HEK293 (cell line): ENCODE data around the gene DDX25.

ENCODE experiments used
- CTCF ChIA-PET: fragments of 350-600 bp; formaldehyde crosslinking; extraction: SDS; loops from one replicate; lab custom pipeline; 2021; ENCODE audit warnings: antibody characterized with exemption; lab: Yijun Ruan, JAX
- POLR2A ChIA-PET: fragments of 300-600 bp; formaldehyde crosslinking; extraction: SDS; loops from one replicate; lab custom pipeline; 2020; ENCODE audit warnings: antibody characterized with exemption, inconsistent platforms; lab: Yijun Ruan, JAX
- H3K27ac ChIP-seq: fragments of 200-500 bp; sonication (Bioruptor generic); 2 replicates; pipeline ENCODE4 v1.5.1; 2014; ENCODE audit warnings: low read depth, low read length, control low read depth, inconsistent platforms; ENCODE audit errors: extremely low read depth
- H3K36me3 ChIP-seq, 2 experiments: fragments of 200-500 bp in 1 of 2; sonication (Bioruptor generic) in 1 of 2; 1 replicate in 1 of 2; 2 replicates in 1 of 2; pipeline ENCODE4 v1.5.1; 2014 to 2017; ENCODE audit warnings: inconsistent platforms in 2 of 2, low read length in 2 of 2; ENCODE audit not compliant: control insufficient read depth in 2 of 2, insufficient read depth in 1 of 2
- H3K4me1 ChIP-seq: fragments of 200-500 bp; sonication (Bioruptor generic); 2 replicates; pipeline ENCODE4 v1.5.1; 2014; ENCODE audit warnings: mild to moderate bottlenecking, low read length, inconsistent platforms; ENCODE audit not compliant: control insufficient read depth, insufficient read depth
- H3K4me3 ChIP-seq: 2 replicates; pipeline ENCODE4 v1.5.1; 2011; ENCODE audit warnings: low read depth, mild to moderate bottlenecking, control low read depth, low read length, moderate library complexity
- H3K9me3 ChIP-seq: fragments of 200-500 bp; sonication (Bioruptor generic); 2 replicates; pipeline ENCODE4 v1.5.1; 2014; ENCODE audit warnings: low read depth, low read length, inconsistent platforms; ENCODE audit not compliant: control insufficient read depth, insufficient read depth
- ATF2 ChIP-seq: fragments of 450-650 bp; formaldehyde crosslinking; IDR thresholded peaks from 2 replicates; pipeline ENCODE4 v1.5.1; 2016; ENCODE audit warnings: missing biosample characterization, missing genetic modification characterization, low read depth
- GLIS2 ChIP-seq: fragments of 450-650 bp; formaldehyde crosslinking; IDR thresholded peaks from 2 replicates; pipeline ENCODE4 v1.5.1; 2016; ENCODE audit warnings: missing biosample characterization, missing genetic modification characterization
- HOXD13 ChIP-seq: sonication (generic); formaldehyde crosslinking; IDR thresholded peaks from 2 replicates; pipeline ENCODE4 v1.8.0; 2022; ENCODE audit warnings: missing genetic modification reagents, borderline replicate concordance
- MYNN ChIP-seq: fragments of 450-650 bp; formaldehyde crosslinking; IDR thresholded peaks from 2 replicates; pipeline ENCODE4 v1.5.1; 2016; ENCODE audit warnings: missing biosample characterization, missing genetic modification characterization, borderline replicate concordance
- PRDM2 ChIP-seq: fragments of 450-650 bp; formaldehyde crosslinking; IDR thresholded peaks from 2 replicates; pipeline ENCODE4 v1.5.1; 2016; ENCODE audit warnings: missing biosample characterization, missing genetic modification characterization, borderline replicate concordance
- TCF7L2 ChIP-seq: IDR thresholded peaks from 2 replicates; pipeline ENCODE4 v1.6.1; 2011; ENCODE audit warnings: low read depth, mild to moderate bottlenecking, inconsistent platforms, low read length, moderate library complexity, borderline replicate concordance
- TRIM28 ChIP-seq: IDR thresholded peaks from 2 replicates; pipeline ENCODE4 v1.6.1; 2011; ENCODE audit warnings: low read length, control low read depth, borderline replicate concordance
- WT1 ChIP-seq: fragments of 450-650 bp; formaldehyde crosslinking; IDR thresholded peaks from 2 replicates; pipeline ENCODE4 v1.5.1; 2016; ENCODE audit warnings: missing biosample characterization, missing genetic modification characterization
- ZBTB26 ChIP-seq: fragments of 450-650 bp; formaldehyde crosslinking; optimal IDR thresholded peaks from 2 replicates; pipeline ENCODE3; 2016; ENCODE audit warnings: missing biosample characterization, mild to moderate bottlenecking, missing genetic modification characterization
- ZFHX2 ChIP-seq: fragments of 450-650 bp; formaldehyde crosslinking; conservative IDR thresholded peaks from 2 replicates; pipeline ENCODE4 v1.5.1; 2016; ENCODE audit warnings: missing biosample characterization, missing genetic modification characterization
- ZNF184 ChIP-seq: fragments of 450-650 bp; IDR thresholded peaks from 2 replicates; pipeline ENCODE4 v1.5.1; 2018; ENCODE audit warnings: missing biosample characterization, mild to moderate bottlenecking, missing genetic modification characterization
- ZNF202 ChIP-seq: fragments of 450-650 bp; formaldehyde crosslinking; IDR thresholded peaks from 2 replicates; pipeline ENCODE4 v1.5.1; 2016; ENCODE audit warnings: missing biosample characterization, missing genetic modification characterization, borderline replicate concordance
- ZNF366 ChIP-seq: fragments of 450-650 bp; formaldehyde crosslinking; conservative IDR thresholded peaks from 2 replicates; pipeline ENCODE4 v1.5.1; 2016; ENCODE audit warnings: missing biosample characterization, missing genetic modification characterization
- ZNF394 ChIP-seq: fragments of 450-650 bp; formaldehyde crosslinking; IDR thresholded peaks from 2 replicates; pipeline ENCODE4 v1.5.1; 2016; ENCODE audit warnings: missing biosample characterization, missing genetic modification characterization, mild to moderate bottlenecking, moderate library complexity, borderline replicate concordance
- ZNF433 ChIP-seq: fragments of 450-650 bp; formaldehyde crosslinking; IDR thresholded peaks from 2 replicates; pipeline ENCODE4 v1.5.1; 2016; ENCODE audit warnings: missing biosample characterization, missing genetic modification characterization, low read depth
- ZNF48 ChIP-seq: fragments of 450-650 bp; formaldehyde crosslinking; IDR thresholded peaks from 2 replicates; pipeline ENCODE4 v1.5.1; 2016; ENCODE audit warnings: missing biosample characterization, missing genetic modification characterization
- ZNF488 ChIP-seq: fragments of 450-650 bp; formaldehyde crosslinking; IDR thresholded peaks from 2 replicates; pipeline ENCODE4 v1.5.1; 2016; ENCODE audit warnings: missing biosample characterization, missing genetic modification characterization
- ZNF513 ChIP-seq: fragments of 450-650 bp; IDR thresholded peaks from 2 replicates; pipeline ENCODE4 v1.5.1; 2018; ENCODE audit warnings: missing biosample characterization, missing genetic modification characterization
- ZNF544 ChIP-seq: fragments of 450-650 bp; formaldehyde crosslinking; IDR thresholded peaks from 2 replicates; pipeline ENCODE4 v1.5.0; 2017; ENCODE audit warnings: missing biosample characterization, missing genetic modification characterization
- ZNF561 ChIP-seq: fragments of 450-650 bp; IDR thresholded peaks from 2 replicates; pipeline ENCODE4 v1.5.1; 2018; ENCODE audit warnings: missing biosample characterization, missing genetic modification characterization, borderline replicate concordance
- ZNF626 ChIP-seq: fragments of 450-650 bp; sonication (Bioruptor Pico); formaldehyde crosslinking; IDR thresholded peaks from 2 replicates; pipeline ENCODE4 v1.5.1; 2018; ENCODE audit warnings: missing biosample characterization, missing genetic modification characterization, inconsistent platforms
- ZNF785 ChIP-seq: fragments of 450-650 bp; formaldehyde crosslinking; IDR thresholded peaks from 2 replicates; pipeline ENCODE4 v1.5.1; 2016; ENCODE audit warnings: missing biosample characterization, missing genetic modification characterization
- ZNF792 ChIP-seq: fragments of 450-650 bp; formaldehyde crosslinking; IDR thresholded peaks from 2 replicates; pipeline ENCODE4 v1.5.1; 2016; ENCODE audit warnings: missing biosample characterization, missing genetic modification characterization

The DDX25 gene

GRCh38 chr11:125974284-125974683 is 70.0 kb downstream of the DDX25 start:
- CTCF ChIA-PET: no interaction called here
- Histone ChIP-seq H3K4me3 (no peak overlapping the region), H3K4me1 (no peaks in the 10 kb centered on the region), H3K9me3 (no peaks in the 10 kb centered on the region)
- TF ChIP-seq ZNF792 (tag by site-specific recombination) (no peak), ZNF433 (tag by site-specific recombination) (no peak), ZNF785 (tag by site-specific recombination) (no peak), ZNF366 (tag by site-specific recombination) (no peak), ZNF48 (no peak)
- TF ChIP-seq, all 188 proteins: peak for 0
- Histone ChIP-seq H3K27ac (no peak overlapping the region), H3K36me3 (peaks cover 0 to 8% of the 10 kb centered on the region in 2 experiments; a peak in 1 of 3 replicates)
- POLR2A ChIA-PET: no interaction called here

GRCh38 chr11:125975634-125976033 is 71.3 kb downstream of the DDX25 start:
- ChIA-PET CTCF (no interaction called here), POLR2A (no interaction called here)
- H3K9me3 ChIP-seq: no peaks in the 10 kb centered on the region
- no peaks in the 10 kb centered on the region for H3K4me1 ChIP-seq
- no peak overlapping the region for H3K4me3 ChIP-seq
- peaks cover 0 to 12% of the 10 kb centered on the region in 2 experiments; a peak in 1 of 3 replicates for H3K36me3 ChIP-seq
- TF ChIP-seq ATF2 (no peak), ZNF513 (tag by site-specific recombination) (no peak), ZNF544 (no peak), TRIM28 (no peak), ZNF561 (no peak), ZNF394 (no peak), WT1 (tag by site-specific recombination) (no peak), TCF7L2 (no peak)
- TF ChIP-seq, all 188 proteins: peak for 0
- H3K27ac ChIP-seq: no peak overlapping the region

- ChIA-PET CTCF (no interaction called here), POLR2A (no interaction called here)
- no peaks in the 10 kb centered on the region for H3K4me1 ChIP-seq
- H3K27ac ChIP-seq: no peak overlapping the region
- peaks cover 0 to 17% of the 10 kb centered on the region in 2 experiments; a peak in 1 of 3 replicates for H3K36me3 ChIP-seq
- no peak overlapping the region for H3K4me3 ChIP-seq
- no peaks in the 10 kb centered on the region for H3K9me3 ChIP-seq
- TF ChIP-seq ZBTB26 (tag by site-specific recombination): no peak
- no peak for TF ChIP-seq GLIS2 (tag by site-specific recombination)
- TF ChIP-seq ZNF202 (tag by site-specific recombination): no peak
- no peak for TF ChIP-seq ZFHX2 (tag by site-specific recombination)
- TF ChIP-seq PRDM2 (tag by site-specific recombination): no peak
- TF ChIP-seq ZNF626 (tag by site-specific recombination): no peak
- TF ChIP-seq MYNN: no peak
- TF ChIP-seq HOXD13: no peak
- TF ChIP-seq ZNF488: no peak
- no peak for TF ChIP-seq ZNF184
- TF ChIP-seq ZNF785 (tag by site-specific recombination): no peak
Measured at GRCh38 chr11:125976156-125976555, 71.8 kb downstream of the DDX25 start.
